GM12878 (cell line): ENCODE measurements around the gene PHLDA2. TPM values are rescaled to one million over a fixed set of nuclear protein-coding genes. Genes with fewer than 3 reads are reported as not detected.

ENCODE experiments used
- ATAC-seq: fragments of 200-7000 bp; cut with Tn5 transposase; 3 replicates; pipeline ENCODE4 v1.9.1; 2020; ENCODE audit warnings: mild to moderate bottlenecking, moderate library complexity
- BruUV-seq: library from RNA; stranded (reverse); fragments of 400-500 nt; replicated peaks from 2 replicates; lab custom pipeline; 2021; lab: Mats Ljungman, UMichigan
- CTCF ChIA-PET: fragments of 300-600 bp; sonication (Branson Sonifier 250); formaldehyde crosslinking; extraction: SDS; loops from one replicate; lab custom pipeline; 2021; ENCODE audit warnings: inconsistent platforms; lab: Yijun Ruan, JAX
- POLR2A ChIA-PET: fragments of 350-600 bp; formaldehyde crosslinking; extraction: SDS; loops from one replicate; lab custom pipeline; 2021; ENCODE audit warnings: inconsistent platforms; lab: Charles Lee
- RAD21 ChIA-PET: fragments of 300-600 bp; sonication (Branson Sonifier 250); formaldehyde crosslinking; loops from one replicate; lab custom pipeline; 2023; ENCODE audit warnings: antibody characterized with exemption; ENCODE audit not compliant: unreplicated experiment; lab: Charles Lee
- SMC1A ChIA-PET: fragments of 300-600 bp; sonication (Branson Sonifier 250); formaldehyde crosslinking; loops from one replicate; lab custom pipeline; 2023; ENCODE audit not compliant: unreplicated experiment, uncharacterized antibody; lab: Charles Lee
- DNase-seq: peaks from one replicate; pipeline ENCODE4 v3.0.0-alpha.2; 2011; ENCODE audit warnings: low read depth, low spot score
- FAIRE-seq: peaks from 3 replicates; lab custom pipeline; 2011; peaks lifted over from hg19 to GRCh38; lab: Jason Lieb, UNC
- H2AFZ ChIP-seq: 2 replicates; pipeline ENCODE4 v1.6.0; 2011; ENCODE audit warnings: low read depth, low read length, control low read depth; ENCODE audit not compliant: control insufficient read depth
- H3K27ac ChIP-seq: 2 replicates; pipeline ENCODE4 v1.5.1; 2011; ENCODE audit warnings: control low read depth; ENCODE audit not compliant: control insufficient read depth, insufficient read depth
- H3K27me3 ChIP-seq, 2 experiments: replicated peaks in 1 of 2; 2 replicates each; pipeline versions ENCODE4 v1.6.0 to v1.6.1; 2011; ENCODE audit warnings: low read length in 1 of 2; ENCODE audit not compliant: control insufficient read depth in 2 of 2, insufficient read depth in 2 of 2
- H3K36me3 ChIP-seq, 2 experiments: 2 replicates each; pipeline ENCODE4 v1.5.1; 2011; ENCODE audit warnings: low read length in 1 of 2; ENCODE audit not compliant: control insufficient read depth in 2 of 2, insufficient read depth in 2 of 2
- H3K4me1 ChIP-seq: 2 replicates; pipeline ENCODE4 v1.6.1; 2011; ENCODE audit warnings: mild to moderate bottlenecking, low read length, moderate library complexity, mixed read lengths; ENCODE audit not compliant: control insufficient read depth, insufficient read depth
- H3K4me2 ChIP-seq: 2 replicates; pipeline ENCODE4 v1.6.0; 2011; ENCODE audit warnings: control low read depth; ENCODE audit not compliant: control insufficient read depth, insufficient read depth
- H3K4me3 ChIP-seq: fragments of 200-600 bp; sonication (generic); 2 replicates; pipeline ENCODE4 v1.5.1; 2016
- H3K79me2 ChIP-seq: 2 replicates; pipeline ENCODE4 v1.6.0; 2011; ENCODE audit warnings: low read length; ENCODE audit not compliant: control insufficient read depth, insufficient read depth
- H3K9ac ChIP-seq: 2 replicates; pipeline ENCODE4 v1.8.0; 2011; ENCODE audit warnings: low read length, control low read depth, mixed read lengths; ENCODE audit not compliant: control insufficient read depth, insufficient read depth
- H3K9me3 ChIP-seq: replicated peaks from 3 replicates; pipeline ENCODE4 v1.5.1; 2011; ENCODE audit warnings: mild to moderate bottlenecking, low read length; ENCODE audit not compliant: control insufficient read depth, insufficient read depth
- H4K20me1 ChIP-seq: 2 replicates; pipeline ENCODE4 v1.6.0; 2011; ENCODE audit not compliant: control insufficient read depth, insufficient read depth
- BCL3 ChIP-seq: IDR thresholded peaks from 2 replicates; pipeline ENCODE4 v1.6.1; 2011; ENCODE audit warnings: borderline replicate concordance, low read depth, mild to moderate bottlenecking, moderate library complexity, low read length; ENCODE audit not compliant: insufficient read depth, poor library complexity, severe bottlenecking
- RAD21 ChIP-seq: IDR thresholded peaks from 2 replicates; pipeline ENCODE4 v1.6.1; 2011; ENCODE audit warnings: mild to moderate bottlenecking, low read depth, low read length, moderate library complexity; ENCODE audit not compliant: insufficient read depth
- WGBS: methylation state at CpG from one replicate; pipeline ENCODE4 v1.1.6; 2016; ENCODE audit warnings: low lambda C conversion rate; ENCODE audit not compliant: insufficient replicate concordance, insufficient coverage; ENCODE audit errors: missing lambda C conversion rate; 5-methylcytosine and 5-hydroxymethylcytosine counted together
- in situ Hi-C: fragments of 300-500 bp; cut with MboI; formaldehyde crosslinking; loops from 9 replicates; pipeline ENCODE4 v1.14.3; 2018; ENCODE audit warnings: mixed read lengths
- intact Hi-C: fragments of 100-400 bp; cut with micrococcal nuclease; formaldehyde crosslinking; loops from one replicate; pipeline ENCODE4 v1.14.2; 2022; ENCODE audit not compliant: unreplicated experiment
- polyA plus RNA-seq, 11 experiments: library from polyadenylated mRNA; depleted of rRNA in 4 of 11; unstranded in 6 of 11; stranded (reverse) in 5 of 11; fragments of >200 nt; fragmentation: Nextera tagmentation in 4 of 11; fragmentation: Illumina TruSeq in 1 of 11; extraction: Ambion mirVana in 4 of 11; extraction: Trizol in 1 of 11; gene quantifications; 1 replicate in 1 of 11; 2 replicates in 10 of 11; pipeline versions ENCODE4 v1.2.1 to v1.2.3, GENCODE V29; 2011 to 2016; ENCODE audit warnings: inconsistent platforms in 2 of 11, missing spikeins in 2 of 11, low read depth in 1 of 11
- total RNA-seq, 4 experiments: library from RNA; depleted of rRNA in 3 of 4; stranded (reverse); fragments of >200 nt in 3 of 4; fragmentation: Illumina TruSeq in 1 of 4; extraction: Trizol in 1 of 4; gene quantifications; 2 replicates each; pipeline versions ENCODE4 v1.2.1 to v1.2.3, GENCODE V29; 2013 to 2021

Gene PHLDA2
- total and polyA plus RNA-seq, 10 of the 15 experiments (the other 5 are each of a cell fraction or from before 2014, with no cell fraction given) = 0.15 to 0.49 (median 0.16) TPM; not detected in 7

- Histone ChIP-seq H3K79me2 (no peaks in the 10 kb centered on the region; the same call in 1 of the 2 replicates), H3K4me3 (no peak overlapping the region; the same call in 1 of the 2 replicates), H3K27me3 (no peaks in the 10 kb centered on the region), H4K20me1 (no peaks in the 10 kb centered on the region), H3K9ac (peak overlapping the region; percentile 56; the same call in 1 of the 2 replicates), H3K4me1 (peaks cover 18% of the 10 kb centered on the region), H2AFZ (peak overlapping the region; percentile 93), H3K9me3 (no peaks in the 10 kb centered on the region; the same call in 2 of the 3 replicates), H3K4me2 (peak overlapping the region; percentile 88), H3K36me3 (no peaks in the 10 kb centered on the region), H3K27ac (no peak overlapping the region)
- in situ Hi-C loops = no loop called here
- WGBS = 91% methylated on average over 16 of the region's 16 CpGs
- FAIRE-seq (no peak), ATAC-seq (no peak), DNase-seq (no peak)
- SMC1A ChIA-PET = no interaction called here
- TF ChIP-seq RAD21 = no peak
- TF ChIP-seq BCL3 = peak; percentile 79
- no TSS peak for BruUV-seq
- RAD21 ChIA-PET = interaction anchor here (2.2 kb wide), 2 partner anchors 8 to 13 kb away, joined by 7 to 9 read pairs; no protein-coding TSS in a partner anchor
- intact Hi-C loops = no loop called here
- POLR2A ChIA-PET = interaction anchor here (1.7 to 2.1 kb wide), 2 partner anchors 9 to 28 kb away, joined by 6 to 8 read pairs; partner anchors contain the start of gene PHLDA2
- CTCF ChIA-PET = interaction anchor here (1.1 to 4.4 kb wide), 5 partner anchors 9 to 191 kb away, joined by 3 to 28 read pairs (median 5); no protein-coding TSS in a partner anchor
These were observed 27.9 kb downstream of the PHLDA2 start for GRCh38 chr11:2901196-2901796.
